OCI-M1 (cell line): ENCODE data around the gene ELL.
"Not testable (repeated sequence)": the region's sequence is repeated elsewhere in the genome, so short reads cannot be mapped to it uniquely, and the experiment has no call there.

Experiments used
- DNase-seq: peaks from one replicate; lab custom pipeline; 2025; lab: John Stamatoyannopoulos, UW

The ELL gene

DNA sequence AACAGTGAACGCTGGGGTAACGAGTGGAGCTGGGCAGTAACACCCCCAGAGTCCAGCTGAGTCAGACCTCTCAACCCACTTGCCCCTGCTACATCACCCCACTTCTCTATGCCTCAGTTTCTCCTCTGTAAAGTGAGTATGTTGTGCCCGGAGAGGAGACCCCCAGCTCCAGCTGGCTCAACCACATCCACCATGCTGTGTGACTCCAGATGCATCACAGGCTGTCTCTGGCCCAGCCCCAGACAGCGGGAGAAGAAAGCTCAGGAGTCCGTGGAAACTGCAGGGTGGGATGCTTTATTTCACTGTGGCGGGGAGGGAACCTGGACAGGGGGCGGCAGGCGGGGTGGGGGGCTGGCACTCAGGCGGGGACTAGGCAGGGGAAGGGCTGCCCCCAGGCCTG is 9.6 kb upstream of the ELL start:
- DNase-seq: no peak

DNA sequence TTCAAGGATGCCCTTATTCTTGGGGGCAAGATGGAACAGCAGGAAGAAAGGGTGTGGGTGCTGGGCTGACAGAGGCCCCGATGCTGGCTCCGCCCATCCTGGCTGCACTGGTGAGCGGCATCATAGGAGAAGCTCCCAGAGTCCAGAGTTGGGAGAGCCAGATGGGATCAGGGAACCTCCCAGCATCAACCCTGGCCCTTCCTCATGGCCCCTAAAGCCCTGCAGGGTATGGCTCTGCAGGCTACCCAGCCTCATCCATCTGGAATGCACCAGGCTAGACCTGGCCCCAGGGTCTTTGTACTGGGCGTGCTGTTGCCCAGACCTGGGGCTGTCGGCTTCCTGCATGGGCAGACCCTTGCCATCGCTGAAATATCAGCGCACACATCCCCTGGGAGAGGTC is 7.9 kb upstream of the ELL start:
- DNase-seq: no peak

DNA sequence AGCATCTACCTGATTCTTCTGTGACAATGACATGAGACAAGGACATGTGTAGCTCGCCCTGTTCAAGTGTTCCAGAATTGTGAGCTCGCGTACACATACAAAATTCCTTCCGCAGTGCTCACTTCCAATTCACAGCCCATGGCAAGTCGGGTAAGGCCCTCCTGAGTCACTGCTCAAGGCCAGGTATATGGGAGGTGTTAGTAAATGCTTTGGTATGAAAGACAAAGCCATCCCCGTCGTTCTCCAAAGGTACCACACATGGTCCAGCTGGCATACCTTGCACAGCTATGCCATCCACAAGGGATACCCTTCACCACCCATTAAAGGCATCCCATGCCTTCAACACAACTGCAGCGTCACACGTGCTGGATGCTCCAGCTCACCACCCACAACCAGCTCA is 4.4 kb upstream of the ELL start:
- DNase-seq: no peak

DNA sequence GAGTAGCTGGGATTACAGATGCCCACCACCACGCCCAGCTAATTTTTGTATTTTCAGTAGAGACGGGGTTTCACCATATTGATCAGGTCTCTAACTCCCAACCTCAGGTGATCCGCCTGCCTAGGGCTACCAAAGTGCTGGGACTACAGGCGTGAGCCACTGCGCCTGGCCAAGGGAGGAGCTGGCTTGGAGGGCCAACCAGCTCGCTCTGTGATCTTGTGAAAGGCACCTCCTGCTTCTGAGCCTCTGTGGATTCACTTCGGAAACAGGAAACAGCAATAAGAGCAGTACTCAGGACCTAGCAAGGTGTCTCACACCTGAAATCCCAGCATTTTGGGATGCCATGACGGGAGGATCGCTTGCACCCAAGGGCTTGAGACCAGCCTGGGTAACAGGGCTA is 2.0 kb upstream of the ELL start:
- no peak for DNase-seq

DNA sequence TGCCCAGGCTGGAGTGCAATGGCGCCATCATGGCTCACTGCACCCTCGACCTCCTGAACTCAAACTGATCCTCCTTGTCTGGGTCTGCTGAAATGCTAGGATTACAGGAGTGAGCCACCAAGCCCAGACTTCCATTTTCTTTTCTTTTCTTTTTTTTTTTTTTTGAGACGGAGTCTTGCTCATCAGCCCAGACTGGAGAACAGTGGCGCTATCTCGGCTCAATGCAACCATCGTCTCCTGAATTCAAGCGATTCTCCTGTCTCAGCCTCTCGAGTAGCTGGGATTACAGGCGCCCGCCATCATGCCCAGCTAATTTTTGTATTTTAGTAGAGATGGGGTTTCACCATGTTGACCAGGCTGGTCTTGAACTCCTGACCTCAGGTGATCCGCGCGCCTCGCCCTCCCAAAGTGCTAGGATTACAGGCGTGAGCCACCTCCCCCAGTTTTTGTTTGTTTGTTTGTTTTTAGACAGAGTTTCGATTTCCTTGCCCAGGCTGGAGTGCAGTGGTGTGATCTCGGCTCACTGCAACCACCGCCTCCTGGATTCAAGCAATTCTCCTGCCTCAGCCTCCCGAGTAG is 1.1 kb upstream of the ELL start:
- not testable (repeated sequence) for DNase-seq

DNA sequence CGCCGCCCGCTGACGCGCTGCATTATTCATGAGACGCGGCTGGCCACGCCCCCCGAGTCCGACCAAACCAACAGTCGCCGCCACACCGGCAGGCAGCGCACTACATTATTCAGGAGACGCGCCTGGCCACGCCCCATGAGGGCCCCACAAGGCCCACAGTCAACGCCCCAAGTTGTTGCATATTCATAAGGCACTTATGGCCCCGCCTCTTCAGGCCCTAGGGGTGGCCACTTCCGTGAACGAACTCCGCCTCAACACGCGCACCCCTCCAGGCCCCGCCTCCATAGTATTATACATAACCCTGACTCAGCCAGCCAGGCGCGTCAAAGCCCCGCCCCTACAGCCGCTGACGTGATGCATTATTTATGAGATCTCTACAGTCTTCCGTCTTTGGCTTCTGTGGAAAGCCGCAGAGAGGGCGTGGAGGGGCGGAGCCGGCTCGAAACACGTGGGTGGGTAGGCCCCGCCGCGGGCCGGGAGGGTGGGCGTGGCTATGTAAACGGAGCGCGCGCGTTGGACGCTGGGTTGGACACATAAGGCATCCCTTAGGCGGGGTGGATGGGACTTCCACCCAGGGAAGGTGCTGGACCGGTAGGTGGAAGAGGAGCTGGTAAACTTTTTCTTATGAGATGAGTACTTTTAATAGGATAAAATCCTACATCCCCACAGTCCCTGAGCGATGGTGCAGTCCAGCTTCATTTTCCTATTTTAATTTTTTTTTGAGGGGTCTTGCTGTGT is 423 bp upstream of the ELL start:
- DNase-seq: peak; percentile 100

DNA sequence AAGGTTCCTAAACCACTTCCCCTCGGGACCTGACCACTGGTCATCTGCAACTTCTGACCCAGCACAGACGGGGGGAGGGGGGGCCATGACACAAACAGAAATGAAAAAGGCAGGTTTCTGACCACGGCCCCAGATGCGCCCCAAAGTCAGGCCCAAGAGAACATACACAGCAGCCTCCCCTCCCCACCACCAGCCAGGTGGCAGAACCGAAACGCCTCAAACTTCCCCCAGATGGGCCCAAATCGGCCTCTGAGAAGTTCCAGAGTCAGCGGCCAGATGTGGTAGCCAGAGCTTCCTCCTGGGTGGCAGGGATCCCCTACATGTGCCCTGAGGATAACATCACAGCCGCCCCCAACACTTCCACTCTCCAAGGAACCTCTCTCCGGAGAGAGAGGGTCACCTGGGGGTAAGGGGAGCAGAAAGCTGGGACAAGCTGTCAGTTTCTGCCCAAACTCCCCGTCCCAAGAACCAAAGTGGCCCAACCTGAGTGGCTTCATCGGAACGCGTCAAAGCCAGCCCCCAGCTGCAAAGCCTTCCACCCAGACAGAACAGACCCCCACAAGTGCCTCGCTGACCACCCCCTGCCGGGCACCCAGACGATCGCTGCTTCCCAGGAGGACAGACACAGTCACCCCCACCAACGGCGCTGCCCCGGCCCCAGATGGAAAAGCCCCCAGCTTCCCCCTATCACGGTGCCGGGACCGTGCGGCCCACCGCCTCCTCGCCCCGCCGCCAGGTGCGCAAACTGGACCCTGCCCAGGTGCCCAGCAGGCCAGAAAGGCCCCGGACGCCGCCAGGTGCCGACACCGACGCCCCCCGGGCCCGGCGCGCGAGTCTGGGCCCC is 800 bp downstream of the ELL start:
- DNase-seq: peak; percentile 52

DNA sequence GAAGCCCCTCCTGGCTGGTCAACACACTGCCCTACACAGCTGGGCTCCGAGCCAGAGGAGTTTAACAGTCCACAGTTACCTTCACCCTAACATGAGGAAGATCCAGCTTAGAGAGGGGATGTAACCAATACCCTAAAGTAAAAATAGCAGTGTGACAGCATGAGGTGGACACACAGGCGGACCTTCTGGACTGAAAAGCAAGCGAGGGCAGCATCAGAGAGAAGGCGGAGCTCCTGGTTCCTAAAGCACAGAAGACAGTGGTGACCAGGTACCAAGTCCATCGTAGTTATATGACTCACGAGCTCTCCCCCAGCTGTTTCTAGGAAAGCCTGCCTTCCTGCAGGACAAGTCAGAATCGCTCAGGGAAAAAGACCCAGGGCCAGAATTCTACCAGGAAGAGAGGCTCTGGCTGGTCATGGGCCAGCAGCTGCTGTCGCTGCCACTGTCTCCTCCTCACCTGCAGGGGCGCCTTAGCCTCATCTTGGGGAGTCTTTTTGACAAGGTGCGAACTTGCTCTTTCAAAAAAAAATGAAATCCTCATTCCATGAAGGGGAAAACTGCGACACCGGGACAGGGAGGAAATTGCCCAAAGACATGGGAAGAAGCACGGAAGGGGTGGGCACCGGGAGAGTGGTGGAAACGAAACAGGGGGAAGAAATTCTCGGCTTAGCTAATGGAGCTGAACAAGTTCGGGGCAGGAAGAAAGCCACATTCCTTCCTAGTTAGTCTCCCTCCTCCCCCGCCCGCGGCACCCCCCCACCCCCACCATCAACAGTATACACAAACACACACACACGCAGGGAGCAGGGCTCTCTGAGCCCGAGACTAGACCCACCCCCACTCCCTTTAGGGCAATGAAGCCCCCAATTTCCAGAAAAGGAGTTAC is 1.7 kb downstream of the ELL start:
- peak; percentile 82 for DNase-seq

DNA sequence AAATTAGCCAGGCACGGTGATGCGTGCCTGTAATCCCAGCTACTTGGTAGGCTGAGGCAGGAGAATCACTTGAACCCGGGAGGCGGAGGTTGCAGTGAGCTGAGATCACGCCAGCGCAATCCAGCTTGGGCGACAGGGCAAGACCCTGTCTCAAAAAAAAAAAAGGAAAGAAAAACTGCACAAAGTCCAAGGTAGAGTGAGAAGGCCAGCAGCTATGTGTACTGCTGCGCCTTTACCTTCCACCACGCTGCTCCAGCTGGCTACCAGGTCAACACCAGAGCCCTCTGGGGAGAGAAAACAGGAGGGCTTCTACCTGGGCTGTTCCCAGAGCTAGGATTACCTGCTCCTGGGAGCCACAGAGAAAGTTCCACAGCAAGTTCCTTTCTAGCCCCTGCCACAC is 3.2 kb downstream of the ELL start:
- no peak for DNase-seq

DNA sequence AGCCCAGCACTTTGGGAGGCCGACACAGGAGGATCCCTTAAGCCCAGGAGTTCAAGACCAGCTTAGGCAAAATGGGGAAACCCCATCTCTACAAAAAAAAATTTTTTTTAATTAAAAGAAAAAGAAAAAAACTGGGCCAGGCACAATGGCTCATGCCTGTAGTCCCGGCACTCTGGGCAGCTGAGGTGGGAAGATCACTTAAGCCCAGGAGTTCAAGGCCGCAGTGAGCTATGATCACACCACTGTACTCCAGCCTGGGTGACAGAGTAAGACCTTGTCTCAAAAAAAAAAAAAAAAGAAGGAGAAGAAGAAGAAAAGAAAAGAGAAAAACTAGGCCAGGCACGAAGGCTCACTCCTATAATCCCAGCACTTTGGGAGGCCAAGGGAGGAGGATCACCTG is 4.3 kb downstream of the ELL start:
- DNase-seq: no peak

DNA sequence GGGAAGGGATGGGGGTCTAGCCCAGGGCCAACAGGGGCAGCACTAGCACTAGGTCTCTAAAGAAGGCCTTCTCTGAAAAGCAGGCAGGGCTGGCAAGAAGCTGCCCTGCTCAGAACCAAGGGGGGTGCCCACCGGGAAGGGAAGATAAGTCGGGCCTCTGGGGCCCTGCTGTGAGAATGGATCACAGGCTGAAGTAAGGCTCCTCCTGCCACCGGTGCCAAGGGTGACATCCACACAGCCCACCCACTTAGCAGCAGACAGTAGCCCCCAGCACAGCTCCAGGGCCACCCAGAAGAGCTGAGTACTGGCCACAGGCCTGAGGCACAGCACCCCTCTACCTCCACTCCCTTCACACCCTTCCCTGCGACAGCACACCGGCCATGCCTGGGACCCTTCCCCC is 5.9 kb downstream of the ELL start:
- no peak for DNase-seq

DNA sequence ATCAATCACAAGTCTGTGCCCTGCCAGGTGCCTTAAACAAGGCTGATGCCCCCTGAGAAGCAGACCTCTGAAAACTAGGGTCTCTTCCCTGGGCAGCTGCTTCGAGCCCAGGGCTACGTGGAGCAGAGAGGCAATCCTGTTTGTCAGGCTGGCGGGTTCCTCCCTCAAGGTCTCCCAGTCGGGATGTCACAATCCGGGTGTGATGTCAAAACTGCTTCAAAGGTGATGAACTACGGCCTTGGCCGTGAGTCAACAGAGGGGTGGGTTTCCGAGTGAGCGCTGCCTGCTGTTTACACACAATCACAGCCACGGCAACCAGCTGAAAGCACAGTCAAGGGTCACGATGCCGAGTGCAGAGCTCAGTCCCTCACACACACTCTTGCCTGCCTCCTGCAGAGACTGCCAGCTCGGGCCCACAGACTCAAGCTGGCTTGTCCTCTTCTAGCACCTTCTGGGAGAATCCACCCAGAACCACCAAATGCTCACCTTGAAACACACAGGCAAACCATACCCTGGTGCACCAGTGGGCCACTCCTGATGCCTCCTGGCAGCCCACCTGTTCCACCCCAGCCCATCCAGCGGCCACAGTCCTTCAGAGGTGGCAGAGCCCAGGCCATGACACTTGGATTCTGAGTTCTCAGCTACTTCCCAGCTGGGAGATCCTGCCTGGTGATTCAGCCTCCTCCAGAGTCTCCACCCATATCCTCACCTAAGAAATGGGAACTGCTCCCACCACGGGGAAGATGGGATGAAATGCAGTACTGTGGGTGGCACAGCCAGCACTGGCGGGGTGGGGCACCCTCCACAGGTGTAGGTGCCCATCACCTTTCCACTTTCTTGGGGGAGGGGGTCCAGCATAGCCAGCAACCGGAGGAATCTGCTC is 6.8 kb downstream of the ELL start:
- no peak for DNase-seq

DNA sequence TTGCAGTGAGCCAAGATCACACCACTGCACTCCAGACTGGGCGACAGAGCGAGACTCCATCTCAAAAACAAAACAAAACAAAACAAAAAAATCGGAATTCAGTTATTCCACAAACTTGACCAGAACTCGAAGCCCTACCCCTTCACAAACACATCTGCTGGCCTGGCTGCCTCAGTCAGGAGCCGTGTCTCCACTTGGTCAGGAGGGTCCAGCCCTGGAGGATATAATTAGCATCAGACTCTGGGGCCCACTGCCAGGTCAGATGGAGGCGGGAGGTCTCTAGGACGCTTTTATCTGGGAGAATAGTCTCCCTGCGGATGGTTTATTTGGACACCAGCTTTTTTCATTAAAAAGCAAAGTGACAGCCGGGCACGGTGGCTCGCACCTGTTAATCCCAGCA is 8.0 kb downstream of the ELL start:
- no peak for DNase-seq

DNA sequence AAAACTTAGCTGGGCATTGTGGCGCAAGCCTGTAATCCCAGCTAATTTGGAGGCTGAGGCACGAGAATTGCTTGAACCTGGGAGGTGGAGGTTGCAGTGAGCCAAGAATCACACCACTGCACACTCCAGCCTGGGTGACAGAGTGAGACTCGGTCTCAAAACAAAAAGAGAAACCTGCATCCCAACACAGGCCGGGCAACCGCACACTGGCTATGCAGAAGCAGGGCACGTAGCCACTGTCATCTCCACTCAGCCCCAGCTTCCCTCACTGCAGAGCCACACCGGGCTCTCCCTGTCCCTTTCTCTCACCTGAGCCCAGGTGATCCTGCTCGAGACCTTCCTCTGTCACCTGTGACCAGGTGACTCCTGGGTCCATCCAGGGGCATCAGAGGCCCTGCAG is 11.7 kb downstream of the ELL start:
- no peak for DNase-seq

DNA sequence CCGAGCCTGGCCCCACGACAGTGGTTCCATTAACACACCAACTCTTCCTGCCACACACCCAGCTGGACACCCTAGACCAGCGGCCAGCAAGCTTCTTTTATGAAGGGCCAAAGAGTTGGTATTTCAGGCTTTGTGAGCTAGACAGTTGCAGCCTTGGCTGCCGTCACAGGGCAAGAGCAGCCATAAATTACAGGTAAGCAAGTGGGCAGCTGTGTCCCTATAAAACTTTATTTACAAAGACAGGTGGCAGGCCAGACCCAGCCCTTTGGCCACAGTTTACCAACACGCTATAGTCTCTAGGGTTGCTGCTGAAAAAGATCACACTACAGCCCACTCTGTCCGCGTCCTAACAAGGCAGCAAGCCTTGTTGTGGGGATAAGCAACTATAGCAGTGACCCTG is 13.3 kb downstream of the ELL start:
- DNase-seq: no peak

DNA sequence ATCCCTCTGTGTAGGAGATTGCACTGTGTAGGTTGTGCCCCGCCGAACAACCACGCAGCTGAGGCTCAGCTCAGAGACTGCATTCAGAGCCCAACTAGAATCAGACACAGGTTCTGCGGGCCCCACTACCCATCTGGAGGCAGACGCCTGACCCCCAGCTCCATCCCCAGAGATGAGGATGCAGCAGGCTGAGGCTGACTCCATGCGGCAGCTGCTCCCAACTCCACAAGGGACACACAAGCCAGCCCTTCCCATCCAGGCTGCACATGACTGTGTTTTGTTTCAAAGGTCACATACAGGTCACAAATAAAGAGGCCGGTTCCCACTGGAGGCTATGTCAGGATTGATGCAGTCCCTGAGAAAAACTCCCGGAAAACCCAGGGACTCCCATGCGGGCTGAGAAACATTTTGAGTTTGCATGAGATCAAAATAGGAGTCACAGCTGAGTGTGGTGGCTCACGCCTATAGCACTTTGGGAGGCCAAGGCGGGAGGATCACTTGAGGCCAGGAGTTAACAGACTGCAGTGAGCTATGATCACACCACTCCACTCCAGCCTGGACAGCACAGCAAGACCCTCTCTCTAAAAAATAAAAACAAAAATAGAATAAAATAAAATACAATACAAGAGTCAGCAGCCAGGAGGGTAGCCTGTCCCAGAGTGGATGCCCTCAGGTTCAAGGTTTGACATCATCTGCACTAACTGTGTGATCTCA is 14.0 kb downstream of the ELL start:
- no peak for DNase-seq

DNA sequence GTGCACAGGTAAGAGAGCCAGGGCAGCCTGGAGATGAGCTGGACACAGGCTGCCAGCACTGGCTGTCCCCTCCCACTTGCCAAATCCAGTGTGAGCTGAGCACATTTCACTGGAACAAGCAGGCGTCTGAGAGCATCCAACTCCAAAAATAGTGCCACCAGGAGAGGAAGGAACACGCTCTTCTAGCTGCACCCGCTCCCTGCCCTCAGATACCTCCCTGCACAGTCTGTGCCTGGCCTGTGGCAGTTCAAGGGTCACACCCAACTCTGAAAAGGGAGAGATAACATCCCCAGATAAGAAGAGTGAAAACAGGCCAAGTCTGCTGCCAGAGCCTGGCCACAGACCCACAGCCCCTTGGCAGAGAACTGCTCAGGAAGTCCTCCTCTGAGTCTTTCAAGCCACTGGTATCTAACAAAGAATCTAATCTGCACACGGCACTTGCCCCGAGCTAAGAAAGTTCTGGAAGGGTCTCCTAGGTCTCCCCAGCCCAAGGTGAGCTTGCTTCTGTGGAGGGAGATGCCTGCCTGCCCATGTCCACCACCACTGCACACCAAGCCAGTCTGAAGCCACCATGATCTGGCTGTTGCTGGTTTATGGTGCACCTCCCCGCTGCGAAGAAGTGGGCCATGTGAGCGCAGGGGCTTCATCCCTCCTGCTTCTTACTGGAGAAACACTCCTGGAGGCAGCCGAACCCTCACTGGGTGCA is 14.7 kb downstream of the ELL start:
- DNase-seq: peak; percentile 14

DNA sequence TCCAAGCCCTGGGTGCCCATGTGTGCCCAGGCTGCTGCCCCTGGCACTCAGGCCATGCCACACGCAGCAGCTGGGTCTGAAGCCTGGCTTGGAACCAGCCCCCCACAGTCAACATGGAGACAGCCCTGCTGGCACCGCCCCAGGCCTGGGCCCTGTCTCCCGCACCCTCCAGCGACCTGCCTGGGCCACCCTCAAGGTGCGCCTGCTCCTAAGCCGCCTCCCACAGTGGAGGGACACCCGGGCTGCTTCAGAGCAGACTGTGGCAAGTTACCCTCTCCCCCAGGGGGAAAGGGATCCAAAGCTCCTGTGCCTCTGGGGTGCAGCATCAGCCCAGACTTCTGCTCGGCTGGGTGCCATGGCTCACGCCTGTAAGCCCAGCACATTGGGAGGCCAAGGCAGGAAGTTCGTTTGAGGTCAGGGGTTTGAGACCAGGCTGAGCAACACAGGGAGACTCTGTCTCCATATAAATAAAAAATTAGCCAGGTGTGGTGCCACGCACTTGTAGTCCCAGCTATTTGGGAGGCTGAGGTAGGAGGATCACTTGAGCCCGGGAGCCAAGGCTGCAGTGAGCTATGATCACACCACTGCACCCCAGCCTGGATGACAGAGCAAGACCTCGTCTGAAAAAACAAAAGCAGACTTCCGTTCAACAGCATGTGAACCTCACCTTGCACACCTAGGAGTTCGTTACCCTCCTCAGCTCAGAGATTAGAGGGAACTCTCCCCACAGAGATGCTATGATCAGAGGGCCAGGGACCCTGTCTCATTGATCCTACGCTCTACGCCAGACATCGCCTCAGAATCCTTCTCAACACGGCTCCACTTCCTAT is 15.6 kb downstream of the ELL start:
- no peak for DNase-seq
